ENCODE measurements around the gene PRRX2.

DNA sequence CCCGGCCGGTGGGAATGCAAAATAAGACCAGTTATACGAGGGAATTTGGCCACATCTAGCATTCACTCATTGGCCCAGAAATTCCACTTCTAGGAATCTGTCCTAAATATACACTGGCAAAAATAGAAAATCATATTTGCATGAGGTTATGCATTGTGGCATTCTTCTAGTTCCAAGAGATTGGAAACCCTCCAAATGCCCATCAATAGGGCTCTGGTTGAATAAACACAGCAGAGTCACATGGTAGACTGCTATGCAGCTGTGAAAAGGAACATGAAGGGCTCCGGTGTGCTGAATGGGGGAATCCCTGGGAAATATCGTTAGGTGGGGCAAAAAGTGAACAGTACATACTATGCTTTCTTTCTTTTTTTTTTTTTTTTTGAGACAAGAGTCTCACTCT, 50.6 kb downstream of the PRRX2 start:
- TF ChIP-seq, protein P1, sequence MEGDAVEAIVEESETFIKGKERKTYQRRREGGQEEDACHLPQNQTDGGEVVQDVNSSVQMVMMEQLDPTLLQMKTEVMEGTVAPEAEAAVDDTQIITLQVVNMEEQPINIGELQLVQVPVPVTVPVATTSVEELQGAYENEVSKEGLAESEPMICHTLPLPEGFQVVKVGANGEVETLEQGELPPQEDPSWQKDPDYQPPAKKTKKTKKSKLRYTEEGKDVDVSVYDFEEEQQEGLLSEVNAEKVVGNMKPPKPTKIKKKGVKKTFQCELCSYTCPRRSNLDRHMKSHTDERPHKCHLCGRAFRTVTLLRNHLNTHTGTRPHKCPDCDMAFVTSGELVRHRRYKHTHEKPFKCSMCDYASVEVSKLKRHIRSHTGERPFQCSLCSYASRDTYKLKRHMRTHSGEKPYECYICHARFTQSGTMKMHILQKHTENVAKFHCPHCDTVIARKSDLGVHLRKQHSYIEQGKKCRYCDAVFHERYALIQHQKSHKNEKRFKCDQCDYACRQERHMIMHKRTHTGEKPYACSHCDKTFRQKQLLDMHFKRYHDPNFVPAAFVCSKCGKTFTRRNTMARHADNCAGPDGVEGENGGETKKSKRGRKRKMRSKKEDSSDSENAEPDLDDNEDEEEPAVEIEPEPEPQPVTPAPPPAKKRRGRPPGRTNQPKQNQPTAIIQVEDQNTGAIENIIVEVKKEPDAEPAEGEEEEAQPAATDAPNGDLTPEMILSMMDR (IDR thresholded peaks at IDR 0.05) = no peak
- TF ChIP-seq EP300 (IDR thresholded peaks at IDR 0.05) (no peak), POLR2AphosphoS5 (IDR thresholded peaks at IDR 0.05) (no peak), POLR2A (IDR thresholded peaks at IDR 0.05) (no peak)

All from upper lobe of left lung (tissue), 4 donors.